ENCODE data around the gene ERICH6B.

Gene ERICH6B

DNA sequence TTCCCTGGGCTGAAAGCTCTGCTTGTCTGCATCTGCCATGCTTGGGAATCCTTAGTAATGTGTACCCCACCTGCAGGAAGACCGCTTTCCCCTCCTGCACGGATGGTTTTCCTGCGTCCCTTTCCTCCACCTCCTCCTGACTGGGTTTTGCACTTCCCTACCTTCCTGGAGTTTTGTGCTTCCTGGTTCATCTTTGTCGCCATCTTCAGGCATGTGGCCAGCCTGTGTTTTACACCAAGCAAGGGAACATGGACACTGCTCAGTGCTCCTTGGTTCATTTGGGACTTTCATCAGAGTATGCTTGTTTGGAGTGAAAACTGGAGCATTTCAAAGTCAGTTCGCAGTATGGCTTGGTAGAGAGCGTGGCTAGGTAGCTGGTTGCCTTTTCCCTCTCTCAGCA, 30.7 kb downstream of the ERICH6B start:
- Histone ChIP-seq H2AFZ (ENCODE audit: low read depth, low read length) (no peak overlapping the region), H3K4me2 (ENCODE audit: low read length) (no peak overlapping the region), H3K27me3 (ENCODE audit: low read depth, low read length) (peaks cover 13% of the 10 kb centered on the region; the same call in 1 of the 2 replicates), H3K4me3 (ENCODE audit: low read length) (no peak overlapping the region), H4K20me1 (ENCODE audit: insufficient read depth, low read length) (no peaks in the 10 kb centered on the region), H3K27ac (ENCODE audit: low read length) (no peak overlapping the region), H3K9me3 (ENCODE audit: insufficient read depth, low read length) (no peaks in the 10 kb centered on the region), H3K36me3 (replicated peaks; ENCODE audit: low read depth, low read length) (no peaks in the 10 kb centered on the region), H3K9ac (ENCODE audit: low read length) (no peak overlapping the region), H3K4me1 (ENCODE audit: low read length) (no peaks in the 10 kb centered on the region), H3K79me2 (ENCODE audit: low read length) (no peaks in the 10 kb centered on the region)
- TF ChIP-seq, protein P1, sequence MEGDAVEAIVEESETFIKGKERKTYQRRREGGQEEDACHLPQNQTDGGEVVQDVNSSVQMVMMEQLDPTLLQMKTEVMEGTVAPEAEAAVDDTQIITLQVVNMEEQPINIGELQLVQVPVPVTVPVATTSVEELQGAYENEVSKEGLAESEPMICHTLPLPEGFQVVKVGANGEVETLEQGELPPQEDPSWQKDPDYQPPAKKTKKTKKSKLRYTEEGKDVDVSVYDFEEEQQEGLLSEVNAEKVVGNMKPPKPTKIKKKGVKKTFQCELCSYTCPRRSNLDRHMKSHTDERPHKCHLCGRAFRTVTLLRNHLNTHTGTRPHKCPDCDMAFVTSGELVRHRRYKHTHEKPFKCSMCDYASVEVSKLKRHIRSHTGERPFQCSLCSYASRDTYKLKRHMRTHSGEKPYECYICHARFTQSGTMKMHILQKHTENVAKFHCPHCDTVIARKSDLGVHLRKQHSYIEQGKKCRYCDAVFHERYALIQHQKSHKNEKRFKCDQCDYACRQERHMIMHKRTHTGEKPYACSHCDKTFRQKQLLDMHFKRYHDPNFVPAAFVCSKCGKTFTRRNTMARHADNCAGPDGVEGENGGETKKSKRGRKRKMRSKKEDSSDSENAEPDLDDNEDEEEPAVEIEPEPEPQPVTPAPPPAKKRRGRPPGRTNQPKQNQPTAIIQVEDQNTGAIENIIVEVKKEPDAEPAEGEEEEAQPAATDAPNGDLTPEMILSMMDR (IDR thresholded peaks at IDR 0.05; ENCODE audit: low read depth, low read length) = peak; percentile 22; the same call in 1 of the 2 replicates
- no peak for TF ChIP-seq EZH2phosphoT487 (IDR thresholded peaks at IDR 0.05; ENCODE audit: low read depth)

DNA sequence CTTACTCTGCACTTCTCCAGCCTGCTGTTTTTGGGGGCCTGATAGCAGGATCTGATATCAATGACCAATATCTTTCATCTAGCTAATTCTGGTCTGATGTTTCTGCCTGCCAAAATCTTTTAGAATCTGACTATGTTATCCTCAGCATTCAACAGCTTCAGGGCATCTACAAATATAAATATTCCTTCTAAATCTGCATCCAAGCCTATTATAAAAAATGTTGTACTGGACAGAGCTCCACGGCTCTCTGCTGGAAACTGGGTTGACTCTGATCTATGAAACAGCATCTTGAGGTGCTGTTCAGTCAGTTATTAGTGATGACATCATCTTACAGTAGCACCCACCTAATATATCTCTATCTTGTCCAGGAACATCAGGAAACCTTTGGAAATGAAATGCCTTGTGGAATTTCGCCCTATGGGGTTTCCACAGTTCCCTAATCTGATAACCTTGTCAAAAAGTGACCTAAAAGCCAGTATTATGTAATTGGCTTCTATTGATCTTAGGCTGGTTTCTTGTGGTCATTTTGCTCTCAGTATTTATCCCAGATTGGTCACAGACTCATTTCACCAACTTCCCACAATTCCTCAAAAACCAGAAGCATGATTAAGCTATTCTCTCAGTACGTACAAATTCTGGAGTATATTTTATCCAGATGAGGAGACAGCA, 33.0 kb downstream of the ERICH6B start:
- no peaks in the 10 kb centered on the region for H3K9me3 ChIP-seq (ENCODE audit: insufficient read depth, low read length)
- H3K9ac ChIP-seq (ENCODE audit: low read length) = no peak overlapping the region
- no peaks in the 10 kb centered on the region for H3K79me2 ChIP-seq (ENCODE audit: low read length)
- no peaks in the 10 kb centered on the region for H3K4me1 ChIP-seq (ENCODE audit: low read length)
- H3K4me3 ChIP-seq (ENCODE audit: low read length) = no peak overlapping the region
- no peak for TF ChIP-seq EZH2phosphoT487 (IDR thresholded peaks at IDR 0.05; ENCODE audit: low read depth)
- TF ChIP-seq, protein P1 (IDR thresholded peaks at IDR 0.05; ENCODE audit: low read depth, low read length) = no peak
- H3K4me2 ChIP-seq (ENCODE audit: low read length) = no peak overlapping the region
- H3K36me3 ChIP-seq (replicated peaks; ENCODE audit: low read depth, low read length) = no peaks in the 10 kb centered on the region
- no peak overlapping the region for H3K27ac ChIP-seq (ENCODE audit: low read length)
- no peaks in the 10 kb centered on the region for H4K20me1 ChIP-seq (ENCODE audit: insufficient read depth, low read length)
- no peak overlapping the region for H2AFZ ChIP-seq (ENCODE audit: low read depth, low read length)
- peaks cover 22% of the 10 kb centered on the region; the same call in 1 of the 2 replicates for H3K27me3 ChIP-seq (ENCODE audit: low read depth, low read length)

DNA sequence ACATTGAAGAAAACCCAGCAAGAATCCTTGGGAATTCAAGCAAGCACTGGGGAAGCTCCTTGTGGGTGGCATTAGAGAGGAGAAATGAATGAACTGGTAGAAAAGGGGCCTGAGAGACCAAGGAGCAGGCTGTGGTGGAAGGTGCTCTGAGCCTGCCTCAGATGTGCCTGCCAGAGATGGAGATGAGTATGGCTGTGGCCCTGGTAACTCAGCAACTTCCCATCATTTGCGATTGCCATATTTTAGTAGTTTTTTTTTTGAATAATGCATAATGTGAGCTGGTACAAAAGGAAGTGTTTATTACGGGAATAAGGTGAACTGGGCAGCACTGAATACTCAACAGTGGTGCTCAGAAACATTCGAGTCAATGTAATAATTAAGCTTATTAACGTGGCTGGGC, 39.1 kb downstream of the ERICH6B start:
- Histone ChIP-seq H3K4me3 (ENCODE audit: low read length) (no peak overlapping the region), H3K4me2 (ENCODE audit: low read length) (no peak overlapping the region), H3K4me1 (ENCODE audit: low read length) (no peaks in the 10 kb centered on the region), H4K20me1 (ENCODE audit: insufficient read depth, low read length) (no peaks in the 10 kb centered on the region), H3K79me2 (ENCODE audit: low read length) (no peaks in the 10 kb centered on the region), H3K36me3 (replicated peaks; ENCODE audit: low read depth, low read length) (no peaks in the 10 kb centered on the region), H3K27ac (ENCODE audit: low read length) (no peak overlapping the region), H2AFZ (ENCODE audit: low read depth, low read length) (no peak overlapping the region), H3K27me3 (ENCODE audit: low read depth, low read length) (peaks cover 50% of the 10 kb centered on the region), H3K9me3 (ENCODE audit: insufficient read depth, low read length) (no peaks in the 10 kb centered on the region), H3K9ac (ENCODE audit: low read length) (no peak overlapping the region)
- no peak for TF ChIP-seq EZH2phosphoT487 (IDR thresholded peaks at IDR 0.05; ENCODE audit: low read depth)
- TF ChIP-seq, protein P1 (IDR thresholded peaks at IDR 0.05; ENCODE audit: low read depth, low read length) = no peak

DNA sequence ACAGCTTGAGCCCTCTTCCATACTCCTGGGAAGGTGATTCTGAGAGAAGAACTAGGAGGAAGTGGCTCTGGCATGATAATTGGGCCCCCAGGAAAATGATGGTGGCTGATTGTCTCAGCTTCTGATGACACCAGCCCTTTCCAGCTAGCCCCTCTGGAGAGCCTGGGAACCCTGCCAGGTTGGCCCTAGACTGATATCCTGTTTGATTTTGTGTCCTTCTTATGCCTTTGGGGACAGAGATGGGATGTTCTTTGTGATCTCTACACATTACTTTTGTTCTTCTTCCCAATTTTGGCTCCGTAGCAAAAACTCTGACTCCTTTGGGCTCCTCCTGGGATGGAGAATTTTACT, 39.7 kb downstream of the ERICH6B start:
- H3K27ac ChIP-seq (ENCODE audit: low read length) = no peak overlapping the region
- H3K9ac ChIP-seq (ENCODE audit: low read length) = no peak overlapping the region
- H3K36me3 ChIP-seq (replicated peaks; ENCODE audit: low read depth, low read length) = no peaks in the 10 kb centered on the region
- TF ChIP-seq EZH2phosphoT487 (IDR thresholded peaks at IDR 0.05; ENCODE audit: low read depth) = no peak
- TF ChIP-seq, protein P1 (IDR thresholded peaks at IDR 0.05; ENCODE audit: low read depth, low read length) = no peak
- H3K4me3 ChIP-seq (ENCODE audit: low read length) = no peak overlapping the region
- no peaks in the 10 kb centered on the region for H4K20me1 ChIP-seq (ENCODE audit: insufficient read depth, low read length)
- H3K79me2 ChIP-seq (ENCODE audit: low read length) = no peaks in the 10 kb centered on the region
- H3K27me3 ChIP-seq (ENCODE audit: low read depth, low read length) = peaks cover 57% of the 10 kb centered on the region
- H3K9me3 ChIP-seq (ENCODE audit: insufficient read depth, low read length) = no peaks in the 10 kb centered on the region
- no peaks in the 10 kb centered on the region for H3K4me1 ChIP-seq (ENCODE audit: low read length)
- H2AFZ ChIP-seq (ENCODE audit: low read depth, low read length) = no peak overlapping the region
- no peak overlapping the region for H3K4me2 ChIP-seq (ENCODE audit: low read length)

Measured in OCI-LY3 (cell line).